ENCODE data around the gene YTHDF2. TPM values are rescaled to one million over a fixed set of nuclear protein-coding genes. Genes with fewer than 3 reads are reported as not detected.
"Not testable (repeated sequence)": the region's sequence is repeated elsewhere in the genome, so short reads cannot be mapped to it uniquely, and the experiment has no call there.

The YTHDF2 gene
- total RNA-seq, 1 donor, result 63.0 TPM

DNA sequence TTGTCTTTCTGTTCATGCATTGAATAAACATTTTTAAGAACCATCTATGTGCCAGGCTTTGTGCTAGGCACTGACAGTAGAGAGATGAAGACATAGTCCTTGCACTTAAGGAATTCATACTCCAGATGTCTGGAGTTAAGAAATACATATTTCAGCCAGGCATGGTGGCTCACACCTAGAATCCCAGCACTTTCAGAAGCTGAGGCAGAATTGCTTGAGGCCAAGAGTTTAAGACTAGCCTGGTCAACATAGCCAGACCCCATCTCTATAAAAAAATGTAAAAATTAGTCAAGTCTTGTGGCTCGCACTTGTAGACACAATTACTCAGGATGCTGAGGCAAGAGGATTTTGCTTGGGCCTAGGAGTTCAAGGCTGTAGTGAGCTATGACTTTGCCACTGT is 18.6 kb upstream of the YTHDF2 start:
- no peaks in the 10 kb centered on the region for H3K27me3 ChIP-seq (ENCODE audit: insufficient read depth, low read length)
- no peak overlapping the region for H3K27ac ChIP-seq (ENCODE audit: low read depth, low read length)
- H2AFZ ChIP-seq (ENCODE audit: low read length), result no peak overlapping the region
- H4K20me1 ChIP-seq (ENCODE audit: insufficient read depth, low read length), result no peaks in the 10 kb centered on the region
- H3K4me2 ChIP-seq (ENCODE audit: insufficient read depth, low read length), result no peak overlapping the region
- H3K79me2 ChIP-seq (ENCODE audit: insufficient read depth, low read length), result no peaks in the 10 kb centered on the region
- no peaks in the 10 kb centered on the region for H3K9me3 ChIP-seq (ENCODE audit: low read depth, low read length)
- DNase-seq (ENCODE audit: insufficient read length, low spot score, missing footprints), result no peak
- H3K4me1 ChIP-seq (ENCODE audit: insufficient read depth, low read length), result peaks cover 7% of the 10 kb centered on the region
- H3K36me3 ChIP-seq (ENCODE audit: insufficient read depth, low read length), result peaks cover 12% of the 10 kb centered on the region
- TF ChIP-seq, protein P1, sequence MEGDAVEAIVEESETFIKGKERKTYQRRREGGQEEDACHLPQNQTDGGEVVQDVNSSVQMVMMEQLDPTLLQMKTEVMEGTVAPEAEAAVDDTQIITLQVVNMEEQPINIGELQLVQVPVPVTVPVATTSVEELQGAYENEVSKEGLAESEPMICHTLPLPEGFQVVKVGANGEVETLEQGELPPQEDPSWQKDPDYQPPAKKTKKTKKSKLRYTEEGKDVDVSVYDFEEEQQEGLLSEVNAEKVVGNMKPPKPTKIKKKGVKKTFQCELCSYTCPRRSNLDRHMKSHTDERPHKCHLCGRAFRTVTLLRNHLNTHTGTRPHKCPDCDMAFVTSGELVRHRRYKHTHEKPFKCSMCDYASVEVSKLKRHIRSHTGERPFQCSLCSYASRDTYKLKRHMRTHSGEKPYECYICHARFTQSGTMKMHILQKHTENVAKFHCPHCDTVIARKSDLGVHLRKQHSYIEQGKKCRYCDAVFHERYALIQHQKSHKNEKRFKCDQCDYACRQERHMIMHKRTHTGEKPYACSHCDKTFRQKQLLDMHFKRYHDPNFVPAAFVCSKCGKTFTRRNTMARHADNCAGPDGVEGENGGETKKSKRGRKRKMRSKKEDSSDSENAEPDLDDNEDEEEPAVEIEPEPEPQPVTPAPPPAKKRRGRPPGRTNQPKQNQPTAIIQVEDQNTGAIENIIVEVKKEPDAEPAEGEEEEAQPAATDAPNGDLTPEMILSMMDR (IDR thresholded peaks at IDR 0.05; ENCODE audit: extremely low read depth, low read depth, low read length), result no peak
- no peak overlapping the region for H3K4me3 ChIP-seq (ENCODE audit: insufficient read depth, low read length)

DNA sequence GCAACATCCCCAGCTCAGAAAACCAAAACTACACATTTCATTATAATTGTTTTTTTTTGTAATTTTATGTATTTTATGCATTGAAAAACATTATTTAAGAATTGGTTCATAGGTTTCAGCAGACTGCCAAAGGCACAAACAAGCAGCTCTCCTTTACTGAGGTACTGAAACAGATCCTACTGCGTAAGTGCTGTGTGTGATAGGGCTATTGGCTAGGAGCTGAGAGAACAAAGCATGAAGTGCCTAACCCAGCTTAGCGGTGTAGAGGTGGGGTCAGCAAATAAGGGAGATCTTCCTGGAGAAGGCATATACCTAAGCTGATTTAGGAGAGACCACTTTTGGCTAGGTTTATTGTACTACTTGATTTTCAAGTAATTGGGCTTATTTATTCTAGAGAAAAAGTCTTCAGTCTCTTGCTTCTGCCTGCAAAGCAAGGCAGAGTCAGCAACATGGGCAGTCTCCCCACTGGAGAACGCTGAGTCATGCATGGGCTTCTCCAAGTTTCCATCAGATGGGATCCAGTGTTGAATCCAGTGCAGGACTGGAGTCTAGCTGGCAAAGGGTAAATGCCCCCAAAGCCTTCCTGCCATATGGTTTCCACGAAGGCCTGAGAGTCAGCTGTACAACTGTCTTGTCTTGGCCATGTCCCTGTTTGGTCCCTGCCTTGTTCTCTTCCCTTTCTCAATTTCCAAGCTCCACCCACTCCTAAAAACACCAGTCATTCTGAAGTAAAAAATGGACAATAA is 18.0 kb upstream of the YTHDF2 start:
- TF ChIP-seq, protein P1 (IDR thresholded peaks at IDR 0.05; ENCODE audit: extremely low read depth, low read depth, low read length), result no peak
- H3K27me3 ChIP-seq (ENCODE audit: insufficient read depth, low read length), result no peaks in the 10 kb centered on the region
- no peak overlapping the region for H3K4me2 ChIP-seq (ENCODE audit: insufficient read depth, low read length)
- no peak overlapping the region for H3K27ac ChIP-seq (ENCODE audit: low read depth, low read length)
- no peaks in the 10 kb centered on the region for H4K20me1 ChIP-seq (ENCODE audit: insufficient read depth, low read length)
- no peaks in the 10 kb centered on the region for H3K9me3 ChIP-seq (ENCODE audit: low read depth, low read length)
- peak; percentile 46 for DNase-seq (ENCODE audit: insufficient read length, low spot score, missing footprints)
- peaks cover 12% of the 10 kb centered on the region for H3K36me3 ChIP-seq (ENCODE audit: insufficient read depth, low read length)
- peak overlapping the region; percentile 39 for H2AFZ ChIP-seq (ENCODE audit: low read length)
- H3K79me2 ChIP-seq (ENCODE audit: insufficient read depth, low read length), result no peaks in the 10 kb centered on the region
- H3K4me1 ChIP-seq (ENCODE audit: insufficient read depth, low read length), result peaks cover 7% of the 10 kb centered on the region
- no peak overlapping the region for H3K4me3 ChIP-seq (ENCODE audit: insufficient read depth, low read length)

DNA sequence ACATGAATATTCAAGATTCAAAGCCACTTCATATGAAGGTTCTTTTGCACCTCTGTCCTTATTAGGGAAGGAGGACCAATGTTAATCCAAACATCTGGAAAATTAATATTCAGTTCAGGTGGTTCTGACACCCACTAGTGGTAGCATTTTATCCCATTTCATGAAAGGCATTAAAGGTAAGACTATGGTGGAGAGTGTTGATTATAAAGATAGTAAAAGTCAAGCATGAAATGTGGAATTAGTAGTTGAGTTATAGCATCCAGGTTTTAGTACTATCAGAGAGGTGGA is 17.5 kb upstream of the YTHDF2 start:
- peaks cover 8% of the 10 kb centered on the region for H3K36me3 ChIP-seq (ENCODE audit: insufficient read depth, low read length)
- H3K4me3 ChIP-seq (ENCODE audit: insufficient read depth, low read length), result no peak overlapping the region
- H4K20me1 ChIP-seq (ENCODE audit: insufficient read depth, low read length), result no peaks in the 10 kb centered on the region
- TF ChIP-seq, protein P1 (IDR thresholded peaks at IDR 0.05; ENCODE audit: extremely low read depth, low read depth, low read length), result no peak
- H3K4me2 ChIP-seq (ENCODE audit: insufficient read depth, low read length), result no peak overlapping the region
- H3K27ac ChIP-seq (ENCODE audit: low read depth, low read length), result no peak overlapping the region
- no peaks in the 10 kb centered on the region for H3K27me3 ChIP-seq (ENCODE audit: insufficient read depth, low read length)
- no peak overlapping the region for H2AFZ ChIP-seq (ENCODE audit: low read length)
- no peak for DNase-seq (ENCODE audit: insufficient read length, low spot score, missing footprints)
- H3K79me2 ChIP-seq (ENCODE audit: insufficient read depth, low read length), result no peaks in the 10 kb centered on the region
- no peaks in the 10 kb centered on the region for H3K9me3 ChIP-seq (ENCODE audit: low read depth, low read length)
- H3K4me1 ChIP-seq (ENCODE audit: insufficient read depth, low read length), result peaks cover 7% of the 10 kb centered on the region

DNA sequence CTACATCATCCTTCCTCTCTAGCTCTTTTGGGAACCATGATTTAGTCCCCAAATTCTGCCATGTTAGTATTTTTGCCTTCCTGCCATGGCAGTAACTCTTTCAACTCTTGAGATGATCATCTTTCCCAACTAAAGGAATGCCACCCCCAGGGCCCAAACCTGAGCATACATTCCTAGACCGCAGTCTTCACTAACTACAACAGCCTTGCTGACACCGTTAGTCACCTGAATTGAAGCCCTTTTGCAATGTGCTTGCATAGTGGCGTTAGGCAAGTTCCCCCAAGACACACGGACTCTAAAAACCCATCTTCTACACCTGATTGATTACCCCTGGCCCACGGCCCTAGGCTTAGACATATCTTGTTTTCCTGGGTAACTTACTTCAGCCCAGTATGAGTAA is 16.4 kb upstream of the YTHDF2 start:
- Histone ChIP-seq H3K4me3 (ENCODE audit: insufficient read depth, low read length) (no peak overlapping the region), H4K20me1 (ENCODE audit: insufficient read depth, low read length) (no peaks in the 10 kb centered on the region), H3K27me3 (ENCODE audit: insufficient read depth, low read length) (no peaks in the 10 kb centered on the region), H3K4me2 (ENCODE audit: insufficient read depth, low read length) (no peak overlapping the region), H3K9me3 (ENCODE audit: low read depth, low read length) (no peaks in the 10 kb centered on the region), H3K79me2 (ENCODE audit: insufficient read depth, low read length) (no peaks in the 10 kb centered on the region), H2AFZ (ENCODE audit: low read length) (no peak overlapping the region), H3K4me1 (ENCODE audit: insufficient read depth, low read length) (peaks cover 7% of the 10 kb centered on the region), H3K36me3 (ENCODE audit: insufficient read depth, low read length) (no peaks in the 10 kb centered on the region), H3K27ac (ENCODE audit: low read depth, low read length) (no peak overlapping the region)
- DNase-seq (ENCODE audit: insufficient read length, low spot score, missing footprints), result no peak
- TF ChIP-seq, protein P1 (IDR thresholded peaks at IDR 0.05; ENCODE audit: extremely low read depth, low read depth, low read length), result no peak

DNA sequence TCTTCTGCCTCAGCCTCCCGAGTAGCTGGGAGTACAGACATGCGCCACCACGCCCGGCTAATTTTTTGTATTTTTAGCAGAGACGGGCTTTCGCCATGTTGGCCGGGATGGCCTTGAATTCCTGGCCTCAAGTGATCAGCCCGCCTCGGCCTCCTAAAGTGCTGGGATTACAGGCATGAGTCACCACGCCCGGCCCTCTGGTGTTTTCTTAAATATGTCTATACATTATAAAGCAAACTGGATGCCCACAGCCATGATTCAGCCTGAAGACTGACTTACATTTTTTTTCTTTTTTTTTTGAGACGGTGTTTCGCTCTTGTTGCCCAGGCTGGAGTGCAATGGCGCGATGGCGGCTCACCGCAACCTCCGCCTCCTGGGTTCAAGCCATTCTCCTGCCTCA is 14.8 kb upstream of the YTHDF2 start:
- peak; percentile 67 for DNase-seq (ENCODE audit: insufficient read length, low spot score, missing footprints)
- not testable (repeated sequence) for H3K79me2 ChIP-seq (ENCODE audit: insufficient read depth, low read length); H4K20me1 ChIP-seq (ENCODE audit: insufficient read depth, low read length); H3K27ac ChIP-seq (ENCODE audit: low read depth, low read length); H3K4me1 ChIP-seq (ENCODE audit: insufficient read depth, low read length); H3K4me2 ChIP-seq (ENCODE audit: insufficient read depth, low read length); H2AFZ ChIP-seq (ENCODE audit: low read length); H3K4me3 ChIP-seq (ENCODE audit: insufficient read depth, low read length); H3K27me3 ChIP-seq (ENCODE audit: insufficient read depth, low read length); H3K36me3 ChIP-seq (ENCODE audit: insufficient read depth, low read length); H3K9me3 ChIP-seq (ENCODE audit: low read depth, low read length)

DNA sequence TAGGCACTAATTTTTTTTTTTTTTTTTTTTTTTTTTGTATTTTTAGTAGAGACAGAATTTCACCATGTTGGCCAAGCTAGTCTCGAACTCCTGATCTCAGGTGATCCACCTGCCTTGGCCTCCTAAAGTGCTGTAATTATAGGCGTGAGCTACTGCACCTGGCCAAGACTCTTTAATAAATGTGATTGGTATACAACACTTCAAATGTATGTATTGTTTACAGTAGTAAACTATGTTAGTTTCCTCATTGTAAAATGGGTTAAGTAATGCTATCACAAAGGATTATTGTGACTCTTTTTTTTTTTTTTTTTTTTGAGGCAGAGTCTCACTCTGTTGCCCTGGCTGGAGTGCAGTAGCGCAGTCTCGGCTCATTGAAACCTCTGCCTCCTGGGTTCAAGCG is 11.4 kb upstream of the YTHDF2 start:
- H3K79me2 ChIP-seq (ENCODE audit: insufficient read depth, low read length); H4K20me1 ChIP-seq (ENCODE audit: insufficient read depth, low read length); H3K4me3 ChIP-seq (ENCODE audit: insufficient read depth, low read length); DNase-seq (ENCODE audit: insufficient read length, low spot score, missing footprints); H3K9me3 ChIP-seq (ENCODE audit: low read depth, low read length); H2AFZ ChIP-seq (ENCODE audit: low read length); H3K27me3 ChIP-seq (ENCODE audit: insufficient read depth, low read length); H3K4me2 ChIP-seq (ENCODE audit: insufficient read depth, low read length); H3K27ac ChIP-seq (ENCODE audit: low read depth, low read length); H3K36me3 ChIP-seq (ENCODE audit: insufficient read depth, low read length); H3K4me1 ChIP-seq (ENCODE audit: insufficient read depth, low read length): not testable (repeated sequence)
